ENCODE results near the gene ZNF441. TPM values are rescaled to one million over a fixed set of nuclear protein-coding genes. Genes with fewer than 3 reads are reported as not detected.

Gene ZNF441
- total and polyA plus RNA-seq, 2 of the 13 experiments (the other 11 are each of a cell fraction or from before 2014, with no cell fraction given), result 2.8 to 10.0 TPM

DNA sequence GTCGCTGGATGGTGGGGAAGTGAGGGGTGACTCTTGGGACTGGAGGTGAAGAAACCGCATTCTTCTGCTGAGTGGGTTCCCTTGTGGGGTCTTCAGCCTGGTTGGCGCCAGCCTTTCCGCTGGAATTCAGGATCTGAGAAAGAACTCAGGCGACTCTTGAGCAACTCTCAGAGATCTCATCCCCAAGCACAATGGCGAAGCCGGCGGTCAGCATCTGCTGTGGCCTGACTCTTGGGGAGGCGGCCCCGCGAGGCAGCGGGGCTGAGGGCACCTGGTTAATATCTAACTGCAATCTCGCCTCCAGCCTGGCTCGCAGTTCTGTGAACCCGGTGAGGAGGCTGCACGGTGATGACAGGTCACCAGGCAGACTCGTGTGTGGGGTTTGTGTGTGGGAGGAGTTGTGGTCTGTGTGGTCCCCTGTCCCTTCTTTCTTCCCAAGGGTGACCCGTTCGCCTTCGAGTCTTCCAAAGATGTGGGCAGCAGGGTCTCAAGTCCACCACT, 883 bp downstream of the ZNF441 start (continued):
- 0 out of 2 replicates have a peak, but pooled peaks have one; percentile 12 for TF ChIP-seq FLYWCH1 (CRISPR knock-in tag; IDR thresholded peaks at IDR 0.05)
- TF ChIP-seq ZNF230 (CRISPR knock-in tag; IDR thresholded peaks at IDR 0.05), result 0 out of 2 replicates have a peak, but pooled peaks have one; percentile 6
- TF ChIP-seq ISL2 (CRISPR knock-in tag; IDR thresholded peaks at IDR 0.05), result peak; percentile 52; the same call in 1 of the 2 replicates
- no peak for TF ChIP-seq ZNF362 (CRISPR knock-in tag; IDR thresholded peaks at IDR 0.05; ENCODE audit: borderline replicate concordance)
- peak; percentile 81; the same call in 1 of the 2 replicates for TF ChIP-seq MEIS2 (CRISPR knock-in tag; IDR thresholded peaks at IDR 0.05)
- TF ChIP-seq ZNF543 (CRISPR knock-in tag; IDR thresholded peaks at IDR 0.05), result 0 out of 2 replicates have a peak, but pooled peaks have one; percentile 16
- peak; percentile 26 for TF ChIP-seq FOXA3 (CRISPR knock-in tag; IDR thresholded peaks at IDR 0.05)
- no peak for TF ChIP-seq ZNF513 (CRISPR knock-in tag; conservative IDR thresholded peaks at IDR 0.05)
- 0 out of 2 replicates have a peak, but pooled peaks have one; percentile 19 for TF ChIP-seq RAD21 (CRISPR knock-in tag; IDR thresholded peaks at IDR 0.05)
- no peak for TF ChIP-seq MLXIP (CRISPR knock-in tag; IDR thresholded peaks at IDR 0.05; ENCODE audit: borderline replicate concordance)
- TF ChIP-seq ZBTB40 (IDR thresholded peaks at IDR 0.05), result no peak
- TF ChIP-seq ZBTB40 (CRISPR knock-in tag; IDR thresholded peaks at IDR 0.05), result no peak; the same call in 1 of the 2 replicates
- peak; percentile 67 for TF ChIP-seq POLR2AphosphoS5 (IDR thresholded peaks at IDR 0.05; ENCODE audit: low read depth, low read length)
- TF ChIP-seq ZNF580 (CRISPR knock-in tag; IDR thresholded peaks at IDR 0.05; ENCODE audit: borderline replicate concordance, low read depth), result 0 out of 2 replicates have a peak, but pooled peaks have one; percentile 24
- no peak for TF ChIP-seq ZNF296 (CRISPR knock-in tag; conservative IDR thresholded peaks at IDR 0.05)

Data from HepG2 (cell line).